Choroid plexus epithelial cell (primary cell): ENCODE measurements around the gene AHCYL2.
A peak's percentile ranks its signal among the peaks of the same experiment; 100 is the strongest.

Experiments
- DNase-seq: peaks from one replicate; pipeline ENCODE4 v3.0.0-alpha.2; 2010; ENCODE audit warnings: low read depth
- H3K4me3 ChIP-seq: 2 replicates; pipeline ENCODE4 v1.5.1; 2011; ENCODE audit warnings: low read depth, mild to moderate bottlenecking, control low read depth, low read length, moderate library complexity
- TF ChIP-seq, protein P1 (sequence below): conservative IDR thresholded peaks from 2 replicates; pipeline ENCODE4 v1.5.1; 2011; ENCODE audit warnings: low read depth, mild to moderate bottlenecking, control low read depth, inconsistent platforms, low read length, moderate library complexity

The AHCYL2 gene

DNA sequence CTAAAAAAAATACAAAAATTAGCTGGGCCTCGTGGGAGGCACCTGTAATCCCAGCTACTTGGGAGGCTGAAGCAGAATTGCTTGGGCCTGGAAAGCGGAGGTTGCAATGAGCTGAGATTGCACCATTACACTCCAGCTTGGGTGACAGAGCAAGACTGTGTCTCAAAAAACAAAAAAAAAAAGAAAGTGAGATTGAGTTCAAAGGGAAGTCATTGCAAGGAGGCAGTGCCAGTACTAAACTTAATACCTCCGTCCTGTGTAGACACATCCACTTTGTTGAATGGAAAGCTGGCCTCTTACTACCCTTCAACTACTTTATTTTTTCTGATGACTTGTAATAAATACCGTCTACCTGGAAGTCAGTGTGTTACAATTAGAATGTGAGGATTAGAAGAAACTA, 31.0 kb downstream of the AHCYL2 start:
- TF ChIP-seq, protein P1, sequence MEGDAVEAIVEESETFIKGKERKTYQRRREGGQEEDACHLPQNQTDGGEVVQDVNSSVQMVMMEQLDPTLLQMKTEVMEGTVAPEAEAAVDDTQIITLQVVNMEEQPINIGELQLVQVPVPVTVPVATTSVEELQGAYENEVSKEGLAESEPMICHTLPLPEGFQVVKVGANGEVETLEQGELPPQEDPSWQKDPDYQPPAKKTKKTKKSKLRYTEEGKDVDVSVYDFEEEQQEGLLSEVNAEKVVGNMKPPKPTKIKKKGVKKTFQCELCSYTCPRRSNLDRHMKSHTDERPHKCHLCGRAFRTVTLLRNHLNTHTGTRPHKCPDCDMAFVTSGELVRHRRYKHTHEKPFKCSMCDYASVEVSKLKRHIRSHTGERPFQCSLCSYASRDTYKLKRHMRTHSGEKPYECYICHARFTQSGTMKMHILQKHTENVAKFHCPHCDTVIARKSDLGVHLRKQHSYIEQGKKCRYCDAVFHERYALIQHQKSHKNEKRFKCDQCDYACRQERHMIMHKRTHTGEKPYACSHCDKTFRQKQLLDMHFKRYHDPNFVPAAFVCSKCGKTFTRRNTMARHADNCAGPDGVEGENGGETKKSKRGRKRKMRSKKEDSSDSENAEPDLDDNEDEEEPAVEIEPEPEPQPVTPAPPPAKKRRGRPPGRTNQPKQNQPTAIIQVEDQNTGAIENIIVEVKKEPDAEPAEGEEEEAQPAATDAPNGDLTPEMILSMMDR = no peak
- DNase-seq = no peak
- H3K4me3 ChIP-seq = no peak overlapping the region

- DNase-seq = no peak
- TF ChIP-seq, protein P1 = no peak
Measured at GRCh38 chr7:129256221-129256620, 31.4 kb downstream of the AHCYL2 start.

GRCh38 chr7:129257168-129257567, 32.3 kb downstream of the AHCYL2 start:
- no peak for DNase-seq
- H3K4me3 ChIP-seq = no peak overlapping the region
- TF ChIP-seq, protein P1 = no peak

More at GRCh38 chr7:129256221-129256620, 31.4 kb downstream of the AHCYL2 start:
- H3K4me3 ChIP-seq = no peak overlapping the region

DNA sequence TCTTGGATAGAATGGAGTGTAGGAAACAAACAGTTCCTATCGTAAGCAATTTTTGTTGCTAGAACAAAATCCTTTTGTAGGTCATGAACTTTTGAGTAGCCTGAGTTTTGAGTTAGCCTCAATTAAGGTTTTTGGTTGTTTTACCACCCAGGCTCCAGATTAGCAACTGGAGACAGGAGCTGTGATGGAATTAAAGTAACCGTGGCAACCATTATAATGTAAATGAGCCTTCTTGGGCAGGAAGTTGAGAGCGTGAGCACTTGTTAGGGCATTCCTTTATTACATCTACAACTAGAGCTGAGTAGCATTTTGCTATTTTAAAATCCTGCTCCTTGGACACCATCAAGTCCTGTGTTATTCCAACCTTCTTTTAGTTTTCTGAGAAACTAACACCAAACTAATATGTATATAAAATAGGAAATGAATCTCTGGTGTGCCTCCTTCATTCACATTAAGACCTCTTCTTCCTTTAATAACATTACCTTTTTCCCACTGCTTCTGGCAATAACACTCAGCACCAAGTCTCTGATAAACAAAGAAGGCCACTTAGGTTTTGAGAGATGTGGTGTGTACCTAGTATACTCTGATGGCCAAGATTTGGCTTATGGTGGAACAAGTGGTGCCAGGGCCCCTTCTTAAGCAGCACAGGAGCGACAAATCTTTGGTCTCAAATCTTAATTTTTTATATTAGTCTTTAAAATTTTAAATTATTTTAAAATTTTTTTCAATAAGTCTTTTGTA, 34.0 kb downstream of the AHCYL2 start:
- no peak overlapping the region for H3K4me3 ChIP-seq
- no peak for DNase-seq

DNA sequence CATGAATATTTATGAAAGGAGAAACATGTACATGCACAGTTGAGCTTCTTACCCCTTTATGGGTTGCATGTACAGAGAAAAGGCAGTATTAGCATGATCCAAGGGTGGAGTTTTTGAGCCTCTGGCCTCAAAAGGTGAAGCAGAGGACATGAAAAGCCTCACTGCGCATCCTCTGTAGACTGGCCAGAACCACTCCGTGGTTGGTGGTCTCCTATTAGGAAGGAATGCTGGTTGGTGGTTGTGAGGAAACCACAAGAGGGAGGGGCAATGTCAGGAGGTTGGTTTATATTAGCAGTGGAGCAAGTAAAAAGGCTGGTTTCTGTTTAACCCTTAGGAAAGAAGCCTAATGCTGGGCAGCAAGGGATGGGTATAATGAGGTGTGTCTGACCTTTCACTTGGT, 37.5 kb downstream of the AHCYL2 start:
- TF ChIP-seq, protein P1 = no peak
- H3K4me3 ChIP-seq = no peak overlapping the region
- DNase-seq = peak; percentile 38

More for the DNA sequence above, 34.0 kb downstream of the AHCYL2 start:
- TF ChIP-seq, protein P1 = no peak

DNA sequence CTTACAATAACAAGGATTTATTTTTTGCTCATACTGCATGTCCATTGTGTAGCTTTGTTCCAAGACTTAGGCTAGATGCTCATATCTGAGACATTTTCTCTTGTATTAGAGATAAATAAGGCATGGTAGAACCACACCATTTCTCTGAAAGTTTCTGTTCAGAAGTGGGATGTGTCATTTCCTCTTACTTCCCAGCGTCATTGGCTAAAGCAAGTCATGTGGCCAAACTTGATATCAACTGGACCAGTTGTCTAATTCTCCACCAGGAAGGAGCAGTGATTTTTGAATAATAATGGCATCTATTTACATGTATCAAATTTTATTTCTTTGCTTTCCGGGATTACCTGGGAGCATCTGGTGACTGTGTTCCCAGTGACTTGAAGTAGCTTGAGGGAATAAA, 38.3 kb downstream of the AHCYL2 start:
- no peak overlapping the region for H3K4me3 ChIP-seq
- no peak for DNase-seq
- TF ChIP-seq, protein P1 = no peak

- DNase-seq = no peak
- H3K4me3 ChIP-seq = no peak overlapping the region
- TF ChIP-seq, protein P1 = no peak
Measured at GRCh38 chr7:129264534-129264933, 39.7 kb downstream of the AHCYL2 start.
